GM12875 (cell line): ENCODE data around the gene PLIN4.

Source experiments
- H3K4me3 ChIP-seq: one replicate; pipeline ENCODE4 v1.5.1; 2011; ENCODE audit warnings: low read depth, low read length, control low read depth
- TF ChIP-seq, protein P1 (sequence below): IDR thresholded peaks from 2 replicates; pipeline ENCODE4 v1.5.1; 2011; ENCODE audit warnings: low read depth, mild to moderate bottlenecking, control low read depth, inconsistent platforms, low read length, moderate library complexity, borderline replicate concordance; ENCODE audit not compliant: insufficient read depth

Gene PLIN4

DNA sequence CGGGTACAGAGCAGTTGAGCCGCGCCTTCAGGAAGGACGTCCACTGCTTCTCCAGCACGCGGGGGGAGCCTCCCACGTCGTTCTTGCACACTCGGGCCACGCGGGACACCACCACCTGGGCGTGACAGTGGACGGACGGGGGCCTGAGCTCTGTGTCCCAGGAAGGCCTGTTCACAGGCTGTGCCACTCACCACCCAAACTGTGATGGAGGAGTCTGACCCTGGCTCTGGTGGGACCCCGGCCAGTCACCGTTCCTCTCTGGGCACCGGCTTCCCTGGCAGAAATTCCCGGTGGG lies 34.2 kb upstream of the PLIN4 start:
- H3K4me3 ChIP-seq = no peak overlapping the region
- TF ChIP-seq, protein P1, sequence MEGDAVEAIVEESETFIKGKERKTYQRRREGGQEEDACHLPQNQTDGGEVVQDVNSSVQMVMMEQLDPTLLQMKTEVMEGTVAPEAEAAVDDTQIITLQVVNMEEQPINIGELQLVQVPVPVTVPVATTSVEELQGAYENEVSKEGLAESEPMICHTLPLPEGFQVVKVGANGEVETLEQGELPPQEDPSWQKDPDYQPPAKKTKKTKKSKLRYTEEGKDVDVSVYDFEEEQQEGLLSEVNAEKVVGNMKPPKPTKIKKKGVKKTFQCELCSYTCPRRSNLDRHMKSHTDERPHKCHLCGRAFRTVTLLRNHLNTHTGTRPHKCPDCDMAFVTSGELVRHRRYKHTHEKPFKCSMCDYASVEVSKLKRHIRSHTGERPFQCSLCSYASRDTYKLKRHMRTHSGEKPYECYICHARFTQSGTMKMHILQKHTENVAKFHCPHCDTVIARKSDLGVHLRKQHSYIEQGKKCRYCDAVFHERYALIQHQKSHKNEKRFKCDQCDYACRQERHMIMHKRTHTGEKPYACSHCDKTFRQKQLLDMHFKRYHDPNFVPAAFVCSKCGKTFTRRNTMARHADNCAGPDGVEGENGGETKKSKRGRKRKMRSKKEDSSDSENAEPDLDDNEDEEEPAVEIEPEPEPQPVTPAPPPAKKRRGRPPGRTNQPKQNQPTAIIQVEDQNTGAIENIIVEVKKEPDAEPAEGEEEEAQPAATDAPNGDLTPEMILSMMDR = no peak

DNA sequence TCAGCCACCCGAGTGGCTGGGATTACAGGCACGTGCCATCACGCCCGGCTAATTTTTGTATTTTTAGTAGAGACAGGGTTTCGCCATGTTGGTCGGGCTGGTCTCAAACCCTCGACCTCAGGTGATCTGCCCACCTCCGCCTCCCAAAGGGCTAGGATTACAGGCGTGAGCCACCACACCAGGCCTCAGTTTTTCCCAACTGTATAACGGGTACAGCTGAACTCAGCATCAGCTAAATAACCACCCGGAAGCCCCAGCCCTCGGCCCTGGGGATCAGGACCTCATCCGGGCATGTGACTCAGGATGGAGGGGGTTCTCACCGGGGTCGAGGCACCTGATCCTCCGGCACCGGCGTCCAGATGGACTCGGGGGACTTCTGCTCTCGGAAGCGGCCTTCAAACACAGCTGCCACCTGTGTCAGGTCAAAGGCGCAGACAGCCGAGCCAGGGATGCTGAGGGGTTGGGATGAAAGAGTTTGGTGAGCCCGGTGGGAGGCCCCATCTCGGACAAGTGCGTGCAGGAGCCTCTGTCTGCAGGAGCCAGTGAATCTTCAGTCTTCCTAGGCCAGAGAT lies 32.3 kb upstream of the PLIN4 start:
- no peak overlapping the region for H3K4me3 ChIP-seq
- TF ChIP-seq, protein P1 = no peak

DNA sequence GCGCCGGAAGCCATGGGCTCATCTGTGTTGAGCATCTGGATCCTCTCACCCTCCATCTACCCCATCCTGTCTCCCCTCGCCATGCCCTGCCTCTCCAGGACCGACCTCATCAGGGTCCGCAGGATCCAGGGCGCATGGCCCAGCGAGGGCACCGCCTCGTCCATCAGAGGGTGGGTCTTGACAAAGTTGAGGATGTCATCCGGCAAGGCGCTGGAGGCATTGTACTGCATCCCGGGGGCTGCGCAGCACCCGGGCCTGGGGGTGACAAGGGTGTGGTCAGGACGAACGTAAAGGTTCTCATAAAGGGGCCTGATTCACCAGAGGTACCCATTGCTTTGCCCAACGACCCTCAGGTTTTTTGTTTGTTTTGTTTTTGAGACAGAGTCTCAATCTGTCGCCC lies 31.7 kb upstream of the PLIN4 start:
- TF ChIP-seq, protein P1 = no peak
- H3K4me3 ChIP-seq = no peak overlapping the region

DNA sequence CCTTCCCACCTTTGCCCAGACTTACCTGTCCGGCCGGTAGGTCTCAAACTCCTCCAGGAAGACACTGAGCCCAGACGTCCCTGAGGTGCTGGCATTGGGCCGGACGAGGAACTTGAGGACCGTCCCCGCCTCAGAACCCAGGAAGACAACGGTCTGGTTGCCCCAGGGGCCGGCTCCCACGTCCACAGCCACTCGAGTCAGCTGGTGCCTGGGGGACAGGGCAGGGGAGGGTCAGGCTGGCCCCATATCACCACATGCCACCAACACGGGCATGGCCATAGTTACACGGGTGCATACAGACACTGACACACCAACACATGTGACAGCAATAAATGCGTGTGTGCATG lies 29.9 kb upstream of the PLIN4 start:
- no peak overlapping the region for H3K4me3 ChIP-seq
- TF ChIP-seq, protein P1 = no peak

DNA sequence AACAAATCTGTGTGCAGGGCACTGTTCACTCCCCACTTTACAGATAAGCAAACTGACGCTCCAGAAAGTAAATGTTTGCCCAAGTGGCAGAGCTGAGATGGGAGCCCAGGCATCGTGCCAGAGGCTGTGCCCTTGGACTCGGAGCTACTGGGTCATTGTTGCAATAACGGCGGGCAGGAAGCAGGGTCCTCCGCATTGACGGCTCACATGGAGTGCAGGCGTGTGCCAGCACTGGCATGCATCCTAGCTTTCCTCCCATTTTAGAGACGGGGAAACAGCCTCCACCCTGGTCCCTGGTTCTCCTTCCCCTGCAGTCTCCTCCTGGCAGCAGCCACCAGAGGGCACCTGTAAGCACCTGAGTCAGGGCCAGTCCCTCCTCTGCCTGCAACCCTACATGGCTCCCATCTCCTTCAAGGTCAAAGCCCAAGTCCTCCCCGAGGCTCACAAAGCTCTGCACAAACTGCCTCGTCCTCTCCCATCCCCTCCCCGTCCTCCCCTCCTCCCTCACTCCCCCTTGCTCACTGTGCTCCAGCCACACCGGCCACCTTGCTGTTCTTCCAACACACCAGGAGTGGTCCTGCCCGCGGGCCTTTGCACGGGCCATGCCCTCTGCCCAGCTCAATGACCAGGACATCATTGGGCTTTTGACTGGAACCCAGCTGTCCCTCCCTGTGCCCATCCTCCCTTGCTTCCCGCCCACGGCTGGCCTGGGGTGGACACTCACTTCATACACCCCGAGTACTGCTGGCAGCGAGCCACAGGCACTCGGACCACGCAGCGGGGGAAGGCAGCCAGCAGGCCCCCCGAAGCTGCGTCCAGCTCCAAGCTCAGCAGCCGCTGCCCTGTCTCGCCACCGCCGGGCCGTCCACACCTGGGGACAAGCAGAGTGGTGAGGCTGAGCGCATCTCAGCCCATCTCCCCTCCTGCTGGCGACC lies 29.3 kb upstream of the PLIN4 start:
- TF ChIP-seq, protein P1 = peak; percentile 51
- H3K4me3 ChIP-seq = no peak overlapping the region

DNA sequence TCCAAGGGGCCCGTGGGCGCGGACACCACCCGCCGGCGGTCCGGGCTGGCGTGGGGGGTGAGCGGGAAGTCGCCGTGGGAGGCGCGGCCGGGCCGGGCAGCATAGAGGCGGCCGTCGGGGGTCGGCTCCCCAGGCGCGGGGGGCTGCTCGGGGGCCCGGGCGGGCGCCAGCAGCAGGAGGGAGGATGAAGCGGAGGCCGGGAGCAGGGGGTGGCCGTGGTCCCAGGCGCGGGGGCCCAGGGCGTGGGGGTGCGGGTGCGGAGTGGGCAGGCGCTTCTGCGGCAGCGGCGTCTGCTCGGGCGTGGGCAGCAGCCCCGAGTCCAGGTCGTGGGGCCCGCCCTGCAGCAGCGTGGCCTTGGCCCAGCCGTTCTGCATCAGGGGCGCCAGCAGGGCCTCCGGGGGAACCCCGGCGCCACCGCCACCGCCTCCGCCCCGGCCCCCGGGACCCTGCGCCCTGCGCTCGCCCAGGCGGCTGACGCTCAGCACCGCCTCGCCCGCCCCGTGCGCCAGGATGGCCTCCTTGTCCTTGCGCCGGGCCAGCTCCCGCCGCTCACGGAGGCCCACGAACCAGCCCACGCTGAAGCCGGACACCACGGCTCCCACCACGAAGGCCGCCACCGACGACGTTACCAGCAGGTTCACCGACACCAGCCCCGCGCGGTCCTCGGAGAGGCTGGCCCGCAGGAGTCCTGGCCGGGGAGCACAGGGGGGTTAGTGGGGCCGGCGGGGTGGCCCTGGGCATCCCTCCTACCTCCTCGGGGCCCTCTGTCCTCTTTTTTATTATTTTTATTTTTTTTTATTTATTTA lies 25.8 kb upstream of the PLIN4 start:
- H3K4me3 ChIP-seq = no peak overlapping the region
- TF ChIP-seq, protein P1 = no peak
